HG03558 (cell line): ENCODE measurements around the gene RACGAP1.

Experiments
- ATAC-seq: cut with Tn5 transposase; IDR thresholded peaks from one replicate; pipeline ENCODE4 v1.9.1; 2021; ENCODE audit warnings: moderate number of reproducible peaks; ENCODE audit not compliant: unreplicated experiment; ENCODE audit errors: extremely low read depth

Gene RACGAP1

GRCh38 chr12:49960474-49961110, 64.7 kb downstream of the RACGAP1 start:
- ATAC-seq, result no peak

GRCh38 chr12:49959685-49960473, 65.4 kb downstream of the RACGAP1 start:
- no peak for ATAC-seq

GRCh38 chr12:49957570-49957967, 67.7 kb downstream of the RACGAP1 start:
- ATAC-seq, result no peak

- ATAC-seq, result no peak
These were observed 68.4 kb downstream of the RACGAP1 start for GRCh38 chr12:49956663-49957569.

GRCh38 chr12:49955899-49956662, 69.2 kb downstream of the RACGAP1 start:
- no peak for ATAC-seq

GRCh38 chr12:49954863-49955830, 70.1 kb downstream of the RACGAP1 start:
- no peak for ATAC-seq

- ATAC-seq, result no peak
These were observed 71.1 kb downstream of the RACGAP1 start for GRCh38 chr12:49953961-49954846.

GRCh38 chr12:49953151-49953550, 72.1 kb downstream of the RACGAP1 start:
- no peak for ATAC-seq

- ATAC-seq, result no peak
These were observed 72.8 kb downstream of the RACGAP1 start for GRCh38 chr12:49952391-49953055.

- no peak for ATAC-seq
These were observed 73.7 kb downstream of the RACGAP1 start for GRCh38 chr12:49951411-49952240.

GRCh38 chr12:49950273-49951251, 74.7 kb downstream of the RACGAP1 start, which contains the start of gene AQP2:
AQP2 (plus strand) TSS chr12:49950737; CDS start chr12:49950831, 94 bp downstream.
- no peak for ATAC-seq

GRCh38 chr12:49949866-49950265, 75.4 kb downstream of the RACGAP1 start:
- ATAC-seq, result no peak

GRCh38 chr12:49948866-49949845, 76.1 kb downstream of the RACGAP1 start:
- no peak for ATAC-seq

GRCh38 chr12:49947593-49948226, 77.6 kb downstream of the RACGAP1 start:
- ATAC-seq, result no peak
